Measurements from ENCODE around the gene KLK3.

Gene KLK3

GRCh38 chr19:50822661-50823208 lies 32.0 kb upstream of the KLK3 start:
- peaks cover 81% of the 10 kb centered on the region for H3K27me3 Mint-ChIP-seq
- H3K27ac Mint-ChIP-seq, result no peak overlapping the region
- H3K4me3 Mint-ChIP-seq, result no peak overlapping the region

GRCh38 chr19:50823389-50824042 lies 31.2 kb upstream of the KLK3 start, which contains the start of gene KLK1:
KLK1 (minus strand) TSS chr19:50823787; CDS start chr19:50823748, 39 bp downstream.
- Mint-ChIP-seq H3K4me3 (no peak within 1 kb of the TSS), H3K4me1 (peaks cover 25% of the 10 kb centered on the region)

More at GRCh38 chr19:50822661-50823208, 32.0 kb upstream of the KLK3 start:
- no peak for DNase-seq
- no peaks in the 10 kb centered on the region for H3K36me3 Mint-ChIP-seq
- CTCF ChIA-PET, result no interaction called here
- H3K4me1 Mint-ChIP-seq, result peaks cover 28% of the 10 kb centered on the region
- no peaks in the 10 kb centered on the region for H3K9me3 Mint-ChIP-seq

GRCh38 chr19:50826492-50827240 lies 28.0 kb upstream of the KLK3 start:
- H3K4me1 Mint-ChIP-seq, result no peaks in the 10 kb centered on the region
- CTCF ChIA-PET, result no interaction called here
- no peak overlapping the region for H3K27ac Mint-ChIP-seq
- H3K27me3 Mint-ChIP-seq, result peaks cover 64% of the 10 kb centered on the region
- H3K9me3 Mint-ChIP-seq, result no peaks in the 10 kb centered on the region
- no peaks in the 10 kb centered on the region for H3K36me3 Mint-ChIP-seq
- no peak overlapping the region for H3K4me3 Mint-ChIP-seq
- no peak for DNase-seq

More at GRCh38 chr19:50823389-50824042, 31.2 kb upstream of the KLK3 start, which contains the start of gene KLK1:
- DNase-seq, result no peak
- no peaks in the 10 kb centered on the region for H3K36me3 Mint-ChIP-seq
- no peaks in the 10 kb centered on the region for H3K9me3 Mint-ChIP-seq
- CTCF ChIA-PET, result no interaction called here
- no peak within 1 kb of the TSS for H3K27ac Mint-ChIP-seq
- peaks cover 76% of the 10 kb centered on the region for H3K27me3 Mint-ChIP-seq

GRCh38 chr19:50827476-50827875 lies 27.2 kb upstream of the KLK3 start:
- no peaks in the 10 kb centered on the region for H3K36me3 Mint-ChIP-seq
- no peaks in the 10 kb centered on the region for H3K9me3 Mint-ChIP-seq
- no peak overlapping the region for H3K27ac Mint-ChIP-seq
- CTCF ChIA-PET, result no interaction called here
- peaks cover 62% of the 10 kb centered on the region for H3K27me3 Mint-ChIP-seq
- no peak for DNase-seq
- H3K4me1 Mint-ChIP-seq, result no peaks in the 10 kb centered on the region
- no peak overlapping the region for H3K4me3 Mint-ChIP-seq

- H3K36me3 Mint-ChIP-seq, result no peaks in the 10 kb centered on the region
- CTCF ChIA-PET, result no interaction called here
- no peak overlapping the region for H3K27ac Mint-ChIP-seq
- H3K4me3 Mint-ChIP-seq, result no peak overlapping the region
- no peaks in the 10 kb centered on the region for H3K4me1 Mint-ChIP-seq
- H3K27me3 Mint-ChIP-seq, result peaks cover 69% of the 10 kb centered on the region
- no peak for DNase-seq
- no peaks in the 10 kb centered on the region for H3K9me3 Mint-ChIP-seq
Measured at GRCh38 chr19:50829801-50830200, 24.9 kb upstream of the KLK3 start.

- no peak overlapping the region for H3K4me3 Mint-ChIP-seq
- no peaks in the 10 kb centered on the region for H3K36me3 Mint-ChIP-seq
- CTCF ChIA-PET, result no interaction called here
- H3K27me3 Mint-ChIP-seq, result peaks cover 75% of the 10 kb centered on the region
- DNase-seq, result no peak
- H3K27ac Mint-ChIP-seq, result no peak overlapping the region
- H3K9me3 Mint-ChIP-seq, result no peaks in the 10 kb centered on the region
- H3K4me1 Mint-ChIP-seq, result peaks cover 4% of the 10 kb centered on the region
Measured at GRCh38 chr19:50830266-50831025, 24.3 kb upstream of the KLK3 start.

- CTCF ChIA-PET, result no interaction called here
- Mint-ChIP-seq H3K4me1 (peaks cover 6% of the 10 kb centered on the region), H3K27me3 (peaks cover 79% of the 10 kb centered on the region), H3K9me3 (no peaks in the 10 kb centered on the region), H3K36me3 (no peaks in the 10 kb centered on the region), H3K27ac (no peak overlapping the region), H3K4me3 (no peak overlapping the region)
- DNase-seq, result no peak
Measured at GRCh38 chr19:50831026-50831396, 23.7 kb upstream of the KLK3 start.

GRCh38 chr19:50832666-50833065 lies 22.0 kb upstream of the KLK3 start:
- no peaks in the 10 kb centered on the region for H3K9me3 Mint-ChIP-seq
- no peaks in the 10 kb centered on the region for H3K36me3 Mint-ChIP-seq
- no peak overlapping the region for H3K27ac Mint-ChIP-seq
- H3K4me1 Mint-ChIP-seq, result peaks cover 11% of the 10 kb centered on the region
- DNase-seq, result no peak
- H3K4me3 Mint-ChIP-seq, result no peak overlapping the region
- CTCF ChIA-PET, result no interaction called here
- H3K27me3 Mint-ChIP-seq, result peaks cover 81% of the 10 kb centered on the region

- CTCF ChIA-PET, result no interaction called here
- Mint-ChIP-seq H3K36me3 (no peaks in the 10 kb centered on the region), H3K27me3 (peaks cover 84% of the 10 kb centered on the region), H3K4me3 (no peak within 1 kb of the TSS), H3K9me3 (no peaks in the 10 kb centered on the region), H3K4me1 (peaks cover 13% of the 10 kb centered on the region), H3K27ac (no peak within 1 kb of the TSS)
- DNase-seq, result no peak
Measured at GRCh38 chr19:50833117-50833801, 21.5 kb upstream of the KLK3 start, which contains the start of gene KLK15. KLK15 (minus strand) TSS chr19:50833574; CDS start chr19:50831492, 2,082 bp downstream.

GRCh38 chr19:50833802-50834167 lies 20.9 kb upstream of the KLK3 start:
- H3K36me3 Mint-ChIP-seq, result no peaks in the 10 kb centered on the region
- H3K4me3 Mint-ChIP-seq, result no peak overlapping the region
- peaks cover 88% of the 10 kb centered on the region for H3K27me3 Mint-ChIP-seq
- CTCF ChIA-PET, result no interaction called here
- peaks cover 15% of the 10 kb centered on the region for H3K4me1 Mint-ChIP-seq
- no peaks in the 10 kb centered on the region for H3K9me3 Mint-ChIP-seq
- H3K27ac Mint-ChIP-seq, result no peak overlapping the region
- no peak for DNase-seq

- H3K4me1 Mint-ChIP-seq, result peaks cover 15% of the 10 kb centered on the region
- no peaks in the 10 kb centered on the region for H3K36me3 Mint-ChIP-seq
- no peaks in the 10 kb centered on the region for H3K9me3 Mint-ChIP-seq
- H3K27me3 Mint-ChIP-seq, result peaks cover 81% of the 10 kb centered on the region
- no peak for DNase-seq
- H3K4me3 Mint-ChIP-seq, result peak overlapping the region; percentile 77
- CTCF ChIA-PET, result no interaction called here
- H3K27ac Mint-ChIP-seq, result no peak overlapping the region
Measured at GRCh38 chr19:50835103-50835784, 19.5 kb upstream of the KLK3 start.

- no peak overlapping the region for H3K27ac Mint-ChIP-seq
- peak; percentile 84 for DNase-seq
- CTCF ChIA-PET, result no interaction called here
- H3K9me3 Mint-ChIP-seq, result no peaks in the 10 kb centered on the region
- peaks cover 15% of the 10 kb centered on the region for H3K4me1 Mint-ChIP-seq
- no peaks in the 10 kb centered on the region for H3K36me3 Mint-ChIP-seq
- H3K4me3 Mint-ChIP-seq, result peak overlapping the region; percentile 77
- H3K27me3 Mint-ChIP-seq, result peaks cover 75% of the 10 kb centered on the region
Measured at GRCh38 chr19:50835785-50836542, 18.8 kb upstream of the KLK3 start.

- Mint-ChIP-seq H3K36me3 (no peaks in the 10 kb centered on the region), H3K27ac (no peak overlapping the region), H3K4me3 (peak overlapping the region; percentile 77), H3K27me3 (peaks cover 73% of the 10 kb centered on the region), H3K9me3 (no peaks in the 10 kb centered on the region), H3K4me1 (peaks cover 15% of the 10 kb centered on the region)
- DNase-seq, result no peak
- CTCF ChIA-PET, result no interaction called here
Measured at GRCh38 chr19:50836543-50837195, 18.0 kb upstream of the KLK3 start.
